Islet precursor cell (in vitro differentiated cells): ENCODE measurements around the gene GCA.

Experiments
- DNase-seq: peaks from one replicate; pipeline ENCODE4 v3.0.0-alpha.2; 2018

GCA gene

DNA sequence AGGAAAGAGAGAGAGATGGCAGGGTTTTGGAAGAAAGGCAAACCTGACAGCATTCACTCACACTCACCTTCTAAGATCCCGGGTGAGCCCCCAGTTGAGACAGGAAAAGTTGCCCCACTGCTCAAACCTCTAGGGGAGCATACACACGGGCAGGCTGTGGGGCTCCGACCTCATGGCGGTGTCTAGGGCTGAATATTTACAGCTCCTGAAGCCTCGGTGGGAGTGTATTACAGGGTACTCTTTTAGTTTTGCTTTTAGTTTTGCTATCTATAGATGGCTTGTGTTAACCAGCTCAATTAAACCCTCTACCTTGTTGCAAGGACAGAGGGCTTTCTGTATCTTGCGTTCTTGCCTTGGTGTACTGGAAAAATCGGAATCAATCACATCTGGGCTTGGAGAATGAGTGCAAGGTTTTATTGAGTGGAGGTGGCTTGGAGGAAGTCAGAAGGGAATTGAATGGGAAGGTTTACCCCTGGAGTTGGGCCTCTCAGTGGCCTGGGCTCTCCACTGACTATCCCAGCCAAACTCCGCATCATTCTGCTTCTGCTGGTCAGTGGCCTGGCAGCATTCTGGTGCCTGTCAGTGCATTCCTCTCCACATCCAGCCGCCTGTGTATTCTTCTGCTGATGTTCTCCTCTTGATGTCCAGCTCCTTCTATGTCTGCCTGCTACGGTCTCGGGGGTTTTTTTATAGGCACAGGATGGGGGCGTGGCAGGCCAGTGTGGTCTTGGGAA, 15.3 kb upstream of the GCA start:
- no peak for DNase-seq

DNA sequence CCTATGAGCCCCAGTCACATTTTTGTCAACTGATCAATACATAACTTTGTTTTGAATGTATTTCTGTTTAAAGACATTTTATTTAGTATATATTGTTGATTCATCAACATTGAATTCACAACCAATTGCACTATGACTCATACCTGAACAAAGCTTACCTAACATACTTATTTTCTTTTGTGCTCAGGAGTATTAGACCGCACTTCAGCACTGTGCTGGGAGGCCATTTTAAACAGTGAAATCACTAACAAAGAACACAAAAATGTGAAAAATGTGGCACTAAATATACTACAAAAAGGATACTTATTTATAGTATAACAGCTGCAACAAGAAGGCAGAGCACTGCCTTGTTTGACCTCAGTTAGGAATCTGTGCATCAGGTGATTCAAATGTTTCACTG, 13.1 kb upstream of the GCA start:
- DNase-seq = no peak

DNA sequence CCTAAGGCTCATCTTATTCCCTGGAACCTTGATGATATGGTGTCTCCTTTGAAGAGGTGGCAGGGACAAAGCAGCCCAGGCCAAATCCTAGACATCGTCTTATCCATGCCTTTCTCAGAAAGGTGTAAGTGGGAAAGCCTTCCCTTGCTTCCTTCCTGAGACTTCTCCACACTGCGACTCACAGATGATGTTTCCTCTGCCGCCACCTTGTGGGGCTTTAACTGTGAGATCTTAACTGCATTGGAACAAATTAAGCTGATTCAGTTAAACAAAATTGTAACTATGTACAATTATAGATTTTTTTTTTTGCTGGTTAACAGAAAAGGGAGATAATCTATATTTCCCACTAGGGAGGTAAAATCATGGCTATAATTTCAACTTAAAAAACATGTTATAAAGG, 10.0 kb upstream of the GCA start:
- no peak for DNase-seq

DNA sequence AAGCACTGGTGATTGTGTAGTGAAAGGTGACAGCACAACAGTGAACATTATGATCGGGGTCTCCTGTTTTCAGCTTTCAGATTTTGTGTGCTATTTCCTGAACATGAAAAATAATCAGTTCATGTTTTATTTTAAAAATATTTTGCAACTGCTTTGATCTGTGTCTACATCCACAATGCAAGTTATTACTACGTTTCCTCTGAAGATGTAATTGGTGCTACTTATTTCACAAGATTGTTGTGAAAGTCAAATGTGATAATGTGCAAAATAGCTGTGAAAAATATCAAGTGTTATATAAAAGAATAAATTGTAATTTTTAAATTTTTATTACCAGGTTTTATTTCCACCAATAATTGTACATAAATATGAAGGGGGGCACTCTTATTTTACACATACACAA, 6.1 kb upstream of the GCA start:
- DNase-seq = no peak

DNA sequence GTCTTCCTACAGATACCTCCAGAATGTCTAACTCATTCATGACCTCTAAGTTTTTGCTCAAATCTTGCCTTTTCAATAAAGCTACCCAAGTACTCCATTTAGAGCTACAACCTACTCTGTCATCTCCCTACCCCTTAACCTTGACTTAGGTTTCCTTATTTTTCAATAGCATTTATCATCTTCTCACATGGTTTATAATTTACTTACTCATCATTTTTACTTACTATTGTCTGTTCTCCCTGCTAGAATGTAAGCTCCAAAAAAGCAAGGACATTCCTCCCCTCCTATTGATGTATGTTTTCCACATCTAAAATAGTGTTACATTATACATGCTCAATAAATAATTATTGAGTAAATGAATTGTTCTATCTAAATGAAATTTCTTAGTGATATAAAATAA, 3.1 kb upstream of the GCA start:
- no peak for DNase-seq

- DNase-seq = no peak
These were observed 1.6 kb upstream of the GCA start for GRCh38 chr2:162342321-162342720.

DNA sequence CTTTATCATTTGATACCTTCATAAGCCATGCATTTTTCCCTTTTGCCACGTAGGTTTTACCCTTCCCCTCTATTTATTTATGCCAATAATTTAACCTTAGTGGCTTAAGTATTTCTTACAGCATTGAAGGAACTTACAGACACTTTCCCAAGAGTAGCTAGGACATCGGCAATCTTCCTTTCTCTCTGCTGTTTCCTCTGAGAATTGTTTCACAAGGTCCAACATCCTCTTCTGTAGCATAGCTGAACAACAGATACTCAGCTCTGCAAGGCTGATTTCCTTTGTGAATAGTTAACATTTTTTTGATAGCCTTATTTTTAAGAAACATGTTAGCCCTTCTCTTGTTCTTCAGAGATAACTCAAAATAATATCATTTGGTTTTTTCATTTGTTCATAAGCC, 1.1 kb upstream of the GCA start:
- DNase-seq = no peak

DNA sequence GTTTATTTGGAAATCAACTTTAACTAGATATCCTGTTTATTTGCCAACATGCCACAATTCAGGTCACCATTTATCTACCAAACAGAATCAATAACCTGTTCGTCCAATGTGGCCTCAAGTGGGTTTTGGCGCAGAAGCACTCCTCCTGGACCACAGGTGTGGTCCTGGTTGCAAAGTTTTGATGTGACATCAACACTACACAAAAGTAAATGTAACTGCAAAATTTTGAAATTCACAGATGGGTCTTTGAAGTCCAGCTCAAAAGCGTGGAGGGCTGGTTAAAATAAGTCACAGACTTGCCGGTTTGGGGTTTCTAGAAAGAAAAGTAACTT, 474 bp upstream of the GCA start:
- DNase-seq = no peak

DNA sequence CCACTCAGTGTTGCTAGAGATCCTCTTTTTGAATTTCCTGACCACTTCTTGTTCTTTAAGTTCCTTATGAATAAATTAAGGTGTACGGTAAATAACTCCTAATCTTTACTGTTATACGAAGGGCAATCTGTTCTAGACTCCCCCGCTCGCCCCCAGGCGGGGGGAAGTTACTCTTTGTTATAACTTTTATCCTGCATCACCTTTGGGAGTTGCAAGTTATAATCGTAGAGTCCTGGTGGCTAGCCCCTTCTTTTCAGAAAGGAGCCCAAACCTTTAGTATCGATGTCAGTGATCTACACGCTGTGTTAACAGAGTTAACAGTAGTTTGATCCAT, 652 bp downstream of the GCA start:
- DNase-seq = no peak

DNA sequence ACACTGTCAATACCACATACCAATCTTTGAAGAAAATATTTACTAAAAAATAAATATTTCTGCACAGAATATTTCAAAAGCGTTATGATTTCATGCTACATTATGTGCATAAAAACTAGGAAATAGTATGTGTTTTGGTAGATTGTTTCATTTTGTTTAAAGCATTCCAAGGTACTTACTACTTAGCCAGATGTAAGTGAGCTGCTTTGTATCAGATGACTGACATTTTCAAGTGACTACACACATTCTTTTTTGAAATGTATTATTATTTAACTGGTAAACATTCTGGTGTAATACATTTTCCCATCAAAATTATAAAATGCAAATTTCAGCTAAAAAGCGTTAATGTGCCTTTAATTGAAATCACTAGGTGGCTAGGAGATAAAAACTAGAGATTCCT, 21.5 kb downstream of the GCA start:
- DNase-seq = no peak

GRCh38 chr2:162368494-162368893, 24.6 kb downstream of the GCA start:
- DNase-seq = no peak

DNA sequence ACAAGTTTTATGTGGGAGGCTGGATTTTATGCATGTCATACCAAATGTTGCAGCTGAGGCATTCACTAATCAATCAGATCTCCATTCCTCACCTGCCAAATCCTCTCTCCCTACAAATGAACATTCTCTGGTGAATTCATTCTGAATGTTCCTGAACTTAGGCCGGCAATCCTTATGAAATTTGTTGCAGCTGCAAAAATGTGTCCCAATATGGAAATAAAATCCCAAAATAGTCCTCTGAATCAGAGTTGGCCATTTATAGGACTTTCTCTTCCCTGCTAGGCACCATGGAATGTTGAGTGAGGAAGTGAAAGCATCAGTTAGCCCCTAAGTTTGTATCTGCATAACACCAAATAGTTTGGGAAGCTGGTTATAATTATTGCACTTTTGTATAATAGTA, 25.6 kb downstream of the GCA start:
- no peak for DNase-seq

- DNase-seq = no peak
These were observed 27.0 kb downstream of the GCA start for GRCh38 chr2:162370931-162371330.

DNA sequence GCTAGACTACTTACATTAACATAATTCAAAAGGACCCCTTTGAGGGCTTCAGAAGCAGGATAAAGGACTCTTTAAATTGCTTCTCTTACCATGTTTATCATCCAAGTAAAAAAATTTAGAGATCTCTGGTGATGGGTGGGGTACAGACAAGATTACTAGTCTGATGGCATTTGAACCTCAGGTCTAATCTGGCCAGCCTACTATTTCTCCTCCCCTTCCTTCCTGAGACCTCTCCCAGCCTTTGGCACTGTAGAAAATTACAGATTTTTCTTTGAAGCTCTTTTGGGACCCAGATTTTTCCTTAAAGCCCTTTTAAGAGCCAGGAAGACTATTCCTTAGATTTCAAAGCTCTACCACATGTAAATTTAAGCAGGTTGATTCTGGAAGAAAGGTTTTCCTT, 28.9 kb downstream of the GCA start:
- DNase-seq = no peak

GRCh38 chr2:162379719-162380580, 36.0 kb downstream of the GCA start:
- no peak for DNase-seq

GRCh38 chr2:162381851-162382250, 37.9 kb downstream of the GCA start:
- DNase-seq = no peak

DNA sequence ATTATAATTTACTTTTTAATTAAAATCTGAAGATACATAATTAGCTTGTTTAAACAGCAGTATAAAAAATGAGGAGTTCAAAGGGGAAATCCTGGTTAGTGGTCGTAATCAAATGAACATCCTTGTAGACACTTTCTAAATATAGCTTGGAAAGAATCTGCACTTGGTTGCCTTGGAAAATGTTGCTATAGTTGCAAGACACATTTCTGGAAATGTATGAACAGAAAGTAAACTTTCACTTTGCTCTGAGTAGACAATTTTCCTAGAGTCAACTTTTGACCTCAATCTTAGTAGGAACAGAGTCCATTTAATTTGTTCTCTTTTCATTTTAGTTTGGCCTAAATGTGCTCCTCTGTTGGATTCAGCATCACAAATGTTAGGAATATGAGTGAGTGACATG, 38.3 kb downstream of the GCA start:
- DNase-seq = no peak

- DNase-seq = no peak
These were observed 41.6 kb downstream of the GCA start for GRCh38 chr2:162385536-162385935.

DNA sequence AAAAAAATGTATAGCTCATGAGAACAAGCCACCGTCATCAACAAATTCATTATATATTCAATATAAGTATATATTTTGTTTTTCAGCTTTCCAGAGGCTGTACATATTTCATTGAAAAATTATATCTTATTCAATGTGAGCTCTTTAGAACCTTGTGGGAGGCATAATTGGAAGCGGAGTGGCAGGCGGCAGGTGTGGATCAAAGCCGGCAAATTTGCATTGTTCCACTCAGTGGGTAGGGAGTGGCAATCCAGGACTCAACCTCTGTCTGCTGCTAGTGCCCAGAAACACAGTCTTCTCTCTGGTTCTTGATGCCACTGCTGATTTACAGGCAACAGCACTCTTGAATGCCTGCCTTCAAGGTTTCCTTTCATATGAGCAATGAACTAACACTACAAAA, 46.9 kb downstream of the GCA start:
- no peak for DNase-seq

GRCh38 chr2:162400336-162400735, 56.4 kb downstream of the GCA start:
- no peak for DNase-seq

DNA sequence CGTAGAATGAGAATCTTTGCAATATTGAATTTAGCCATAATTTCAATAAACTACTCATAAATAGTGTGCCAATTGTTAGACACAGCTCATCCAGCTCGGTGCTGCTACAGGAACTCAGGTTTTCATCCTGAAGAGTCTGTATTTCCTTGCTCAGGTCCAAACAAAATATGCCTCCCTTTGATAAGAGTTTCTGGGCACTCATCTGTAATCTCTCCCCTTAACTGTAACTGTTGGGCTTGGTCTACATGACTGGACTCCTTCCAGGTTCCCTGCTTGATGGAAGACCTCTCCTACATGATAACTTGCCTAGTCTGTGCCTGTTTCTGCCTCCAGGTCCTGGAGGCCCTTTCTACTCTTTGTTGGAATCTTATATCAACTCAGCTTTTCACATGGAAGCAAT, 57.9 kb downstream of the GCA start:
- DNase-seq = no peak

DNA sequence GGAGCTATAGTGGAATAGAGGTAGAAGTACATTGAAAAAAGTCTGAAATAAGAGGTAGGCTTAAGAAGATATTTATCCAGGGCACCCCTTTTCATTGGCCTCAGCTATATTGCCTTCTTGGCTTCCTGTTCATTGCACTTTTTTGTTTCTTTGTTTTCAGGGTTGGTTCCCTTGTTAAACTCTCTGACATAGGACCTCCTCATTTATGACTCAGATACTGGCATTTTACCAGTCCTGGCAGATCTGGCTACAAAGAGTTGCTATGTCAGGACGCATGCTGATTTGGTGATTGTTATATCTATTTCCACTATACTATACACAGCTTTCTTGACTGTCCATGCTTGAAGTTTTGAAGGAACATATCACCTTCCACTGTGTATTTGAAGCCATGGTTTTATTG, 60.0 kb downstream of the GCA start:
- no peak for DNase-seq
